KMS-11 (cell line): ENCODE data around the gene TAP1.

Source experiments
- H2AFZ ChIP-seq: fragments of 200-600 bp; sonication (generic); 2 replicates; pipeline ENCODE4 v1.6.1; 2016; ENCODE audit warnings: antibody characterized with exemption, mixed run types, low read depth
- H3K27ac ChIP-seq: fragments of 200-600 bp; sonication (generic); 2 replicates; pipeline ENCODE4 v1.6.1; 2016; ENCODE audit warnings: mild to moderate bottlenecking, mixed run types
- H3K27me3 ChIP-seq: fragments of 200-600 bp; sonication (generic); 2 replicates; pipeline ENCODE4 v1.6.1; 2017; ENCODE audit warnings: mild to moderate bottlenecking, low read depth, mixed run types, moderate library complexity; ENCODE audit not compliant: insufficient read depth
- H3K36me3 ChIP-seq: fragments of 200-600 bp; sonication (generic); 2 replicates; pipeline ENCODE4 v1.6.1; 2017; ENCODE audit warnings: mild to moderate bottlenecking, mixed run types; ENCODE audit not compliant: insufficient read depth
- H3K4me1 ChIP-seq: fragments of 200-600 bp; sonication (generic); 2 replicates; pipeline ENCODE4 v1.6.1; 2016; ENCODE audit warnings: mild to moderate bottlenecking, low read depth, mixed run types; ENCODE audit not compliant: poor library complexity, severe bottlenecking
- H3K4me2 ChIP-seq: fragments of 200-600 bp; sonication (generic); 2 replicates; pipeline ENCODE4 v1.7.0; 2016; ENCODE audit warnings: mild to moderate bottlenecking, mixed run types
- H3K4me3 ChIP-seq: fragments of 200-600 bp; sonication (generic); IDR thresholded peaks from 2 replicates; pipeline ENCODE4 v1.6.1; 2017; ENCODE audit warnings: low read depth, low read length, mixed read lengths; ENCODE audit not compliant: insufficient read depth
- H3K79me2 ChIP-seq: fragments of 200-600 bp; sonication (generic); 2 replicates; pipeline ENCODE4 v1.6.1; 2016; ENCODE audit warnings: low read depth, mixed run types; ENCODE audit not compliant: insufficient read depth
- H3K9ac ChIP-seq: fragments of 200-600 bp; sonication (generic); 2 replicates; pipeline ENCODE4 v1.6.1; 2016; ENCODE audit warnings: mild to moderate bottlenecking, mixed run types
- H4K20me1 ChIP-seq: fragments of 200-600 bp; sonication (generic); 2 replicates; pipeline ENCODE4 v1.6.1; 2016; ENCODE audit warnings: mild to moderate bottlenecking, mixed run types; ENCODE audit not compliant: insufficient read depth
- TF ChIP-seq, protein P1 (sequence below): fragments of 200-600 bp; sonication (generic); conservative IDR thresholded peaks from 2 replicates; pipeline ENCODE4 v1.6.1; 2017; ENCODE audit warnings: low read depth, mild to moderate bottlenecking, antibody characterized with exemption, low read length, moderate library complexity, mixed read lengths

Gene TAP1

GRCh38 chr6:32835167-32835893 is 18.2 kb downstream of the TAP1 start:
- no peak overlapping the region for H3K9ac ChIP-seq
- H3K79me2 ChIP-seq = peaks cover 15% of the 10 kb centered on the region; the same call in 1 of the 2 replicates
- H3K4me1 ChIP-seq = peaks cover 23% of the 10 kb centered on the region
- TF ChIP-seq, protein P1, sequence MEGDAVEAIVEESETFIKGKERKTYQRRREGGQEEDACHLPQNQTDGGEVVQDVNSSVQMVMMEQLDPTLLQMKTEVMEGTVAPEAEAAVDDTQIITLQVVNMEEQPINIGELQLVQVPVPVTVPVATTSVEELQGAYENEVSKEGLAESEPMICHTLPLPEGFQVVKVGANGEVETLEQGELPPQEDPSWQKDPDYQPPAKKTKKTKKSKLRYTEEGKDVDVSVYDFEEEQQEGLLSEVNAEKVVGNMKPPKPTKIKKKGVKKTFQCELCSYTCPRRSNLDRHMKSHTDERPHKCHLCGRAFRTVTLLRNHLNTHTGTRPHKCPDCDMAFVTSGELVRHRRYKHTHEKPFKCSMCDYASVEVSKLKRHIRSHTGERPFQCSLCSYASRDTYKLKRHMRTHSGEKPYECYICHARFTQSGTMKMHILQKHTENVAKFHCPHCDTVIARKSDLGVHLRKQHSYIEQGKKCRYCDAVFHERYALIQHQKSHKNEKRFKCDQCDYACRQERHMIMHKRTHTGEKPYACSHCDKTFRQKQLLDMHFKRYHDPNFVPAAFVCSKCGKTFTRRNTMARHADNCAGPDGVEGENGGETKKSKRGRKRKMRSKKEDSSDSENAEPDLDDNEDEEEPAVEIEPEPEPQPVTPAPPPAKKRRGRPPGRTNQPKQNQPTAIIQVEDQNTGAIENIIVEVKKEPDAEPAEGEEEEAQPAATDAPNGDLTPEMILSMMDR = no peak
- H3K27ac ChIP-seq = no peak overlapping the region
- H3K4me2 ChIP-seq = no peak overlapping the region
- H3K36me3 ChIP-seq = no peaks in the 10 kb centered on the region
- H3K27me3 ChIP-seq = no peaks in the 10 kb centered on the region
- H4K20me1 ChIP-seq = no peaks in the 10 kb centered on the region
- H2AFZ ChIP-seq = no peak overlapping the region
- H3K4me3 ChIP-seq = no peak overlapping the region

- Histone ChIP-seq H3K36me3 (no peaks in the 10 kb centered on the region), H3K4me3 (no peak overlapping the region), H3K79me2 (peaks cover 15% of the 10 kb centered on the region; the same call in 1 of the 2 replicates), H3K9ac (no peak overlapping the region), H4K20me1 (no peaks in the 10 kb centered on the region), H3K4me1 (peaks cover 15% of the 10 kb centered on the region), H2AFZ (no peak overlapping the region), H3K4me2 (no peak overlapping the region), H3K27ac (no peak overlapping the region), H3K27me3 (no peaks in the 10 kb centered on the region)
- TF ChIP-seq, protein P1 = no peak
Measured at GRCh38 chr6:32833664-32834063, 19.8 kb downstream of the TAP1 start.

DNA sequence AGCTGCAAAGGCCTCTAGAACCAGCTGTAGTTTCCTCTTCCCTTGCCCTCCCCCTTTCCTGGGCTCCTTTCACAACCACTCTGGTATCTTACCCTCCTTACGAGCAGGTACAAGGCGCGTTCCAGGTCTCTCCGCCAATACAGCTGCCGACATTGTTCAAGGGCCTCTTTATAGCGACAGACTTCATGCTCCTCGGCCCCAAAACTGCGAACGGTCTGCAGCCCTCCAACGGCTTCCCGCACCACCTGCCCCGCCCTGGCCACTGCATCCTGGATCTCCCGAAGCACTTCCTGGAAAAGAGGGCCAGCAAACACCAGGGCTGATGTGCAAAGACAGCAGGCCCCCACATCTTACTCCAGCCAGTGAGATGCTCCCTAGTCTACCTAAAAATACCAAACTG is 21.0 kb downstream of the TAP1 start:
- TF ChIP-seq, protein P1 = no peak
- Histone ChIP-seq H4K20me1 (no peaks in the 10 kb centered on the region), H3K36me3 (no peaks in the 10 kb centered on the region), H3K9ac (no peak overlapping the region), H3K27me3 (no peaks in the 10 kb centered on the region), H3K79me2 (peaks cover 15% of the 10 kb centered on the region; the same call in 1 of the 2 replicates), H3K4me2 (no peak overlapping the region), H3K4me1 (peaks cover 15% of the 10 kb centered on the region), H2AFZ (no peak overlapping the region), H3K4me3 (no peak overlapping the region), H3K27ac (no peak overlapping the region)

GRCh38 chr6:32830936-32831335 is 22.6 kb downstream of the TAP1 start:
- no peak overlapping the region for H3K4me2 ChIP-seq
- H3K4me1 ChIP-seq = peaks cover under 1% of the 10 kb centered on the region
- no peak overlapping the region for H2AFZ ChIP-seq
- no peaks in the 10 kb centered on the region for H3K79me2 ChIP-seq
- H3K36me3 ChIP-seq = no peaks in the 10 kb centered on the region
- no peaks in the 10 kb centered on the region for H4K20me1 ChIP-seq
- H3K27ac ChIP-seq = no peak overlapping the region
- H3K27me3 ChIP-seq = no peaks in the 10 kb centered on the region
- TF ChIP-seq, protein P1 = no peak
- H3K9ac ChIP-seq = no peak overlapping the region
- H3K4me3 ChIP-seq = no peak overlapping the region
